Colonic mucosa (tissue), 4 donors: ENCODE measurements around the gene ABCA2. TPM values are rescaled to one million over a fixed set of nuclear protein-coding genes. Genes with fewer than 3 reads are reported as not detected.

Experiments used
- DNase-seq: peaks from one replicate; pipeline ENCODE4 v3.0.0-alpha.2; 2020
- H3K27ac ChIP-seq: fragments of 200-600 bp; one replicate; pipeline ENCODE4 v1.8.0; 2021
- H3K27me3 ChIP-seq: fragments of 200-600 bp; one replicate; pipeline ENCODE4 v1.8.0; 2021
- H3K36me3 ChIP-seq: fragments of 200-600 bp; one replicate; pipeline ENCODE4 v1.8.0; 2021
- H3K4me1 ChIP-seq: fragments of 200-600 bp; one replicate; pipeline ENCODE4 v1.8.0; 2021; ENCODE audit warnings: mild to moderate bottlenecking
- H3K4me3 ChIP-seq: fragments of 200-600 bp; one replicate; pipeline ENCODE4 v1.8.0; 2021
- H3K9ac ChIP-seq, 2 donors: one replicate each; pipeline ENCODE4 v1.7.0; 2013; ENCODE audit warnings: control low read depth in 2 of 2, low read depth in 2 of 2, low read length in 2 of 2
- H3K9me3 ChIP-seq: fragments of 200-600 bp; one replicate; pipeline ENCODE4 v1.8.0; 2021
- intact Hi-C: fragments of 100-400 bp; cut with DNase I; formaldehyde crosslinking; loops from one replicate; pipeline ENCODE4 v1.14.1; 2022
- total RNA-seq, 2 donors: library from RNA; stranded (reverse); fragmentation: NEBNext Ultra II Directional in 1 of 2; extraction: Animal tissue kit (Norgen Biotek cat#: 25700) in 1 of 2; gene quantifications; one replicate each; pipeline ENCODE4 v1.2.1, GENCODE V29; 2021
- TF ChIP-seq, protein P1 (sequence below): fragments of 200-600 bp; IDR thresholded peaks from one replicate; pipeline ENCODE4 v1.8.0; 2022; ENCODE audit warnings: antibody characterized with exemption, mild to moderate bottlenecking
- donor health status: healthy.
- donor health status: DM: no; HTN: no; CAD: no.
- donor health status: DM: no; HTN: no; CAD: no.

Gene ABCA2
- total RNA-seq, 2 donors from 2014 or later = 22.4 to 47.5 TPM

DNA sequence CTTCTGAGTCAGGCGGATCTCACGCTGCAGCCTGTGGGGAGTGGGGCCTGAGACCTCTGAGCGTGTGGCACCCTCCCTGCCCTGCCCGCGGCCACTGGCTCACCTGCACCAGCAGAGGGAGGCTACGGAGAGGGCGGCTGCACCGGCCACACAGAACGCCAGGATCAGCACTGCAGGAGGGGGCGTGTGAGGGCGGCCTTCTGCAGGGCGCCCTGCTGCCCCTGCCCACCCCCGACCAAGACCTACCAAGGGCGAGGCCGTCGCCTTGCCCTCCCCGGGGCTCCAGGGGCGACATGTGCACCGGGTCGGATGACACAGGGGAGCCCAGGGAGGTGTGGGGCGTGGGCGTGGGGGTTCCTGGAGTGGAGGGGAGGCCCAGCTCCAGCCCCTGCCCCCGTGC is 12.5 kb upstream of the ABCA2 start:
- TF ChIP-seq, protein P1, sequence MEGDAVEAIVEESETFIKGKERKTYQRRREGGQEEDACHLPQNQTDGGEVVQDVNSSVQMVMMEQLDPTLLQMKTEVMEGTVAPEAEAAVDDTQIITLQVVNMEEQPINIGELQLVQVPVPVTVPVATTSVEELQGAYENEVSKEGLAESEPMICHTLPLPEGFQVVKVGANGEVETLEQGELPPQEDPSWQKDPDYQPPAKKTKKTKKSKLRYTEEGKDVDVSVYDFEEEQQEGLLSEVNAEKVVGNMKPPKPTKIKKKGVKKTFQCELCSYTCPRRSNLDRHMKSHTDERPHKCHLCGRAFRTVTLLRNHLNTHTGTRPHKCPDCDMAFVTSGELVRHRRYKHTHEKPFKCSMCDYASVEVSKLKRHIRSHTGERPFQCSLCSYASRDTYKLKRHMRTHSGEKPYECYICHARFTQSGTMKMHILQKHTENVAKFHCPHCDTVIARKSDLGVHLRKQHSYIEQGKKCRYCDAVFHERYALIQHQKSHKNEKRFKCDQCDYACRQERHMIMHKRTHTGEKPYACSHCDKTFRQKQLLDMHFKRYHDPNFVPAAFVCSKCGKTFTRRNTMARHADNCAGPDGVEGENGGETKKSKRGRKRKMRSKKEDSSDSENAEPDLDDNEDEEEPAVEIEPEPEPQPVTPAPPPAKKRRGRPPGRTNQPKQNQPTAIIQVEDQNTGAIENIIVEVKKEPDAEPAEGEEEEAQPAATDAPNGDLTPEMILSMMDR = no peak
- peaks cover 13% of the 10 kb centered on the region for H3K4me1 ChIP-seq
- no peaks in the 10 kb centered on the region for H3K36me3 ChIP-seq
- H3K27ac ChIP-seq = no peak overlapping the region
- no peaks in the 10 kb centered on the region for H3K9me3 ChIP-seq
- H3K9ac ChIP-seq = no peak overlapping the region
- H3K4me3 ChIP-seq = no peak overlapping the region
- no peaks in the 10 kb centered on the region for H3K27me3 ChIP-seq
- no peak for DNase-seq
- intact Hi-C loops = no loop called here

GRCh38 chr9:137039611-137040366 is 11.8 kb upstream of the ABCA2 start:
- intact Hi-C loops = loop anchor here (5.0 kb wide), 1 partner anchor 252 kb away; no protein-coding TSS in a partner anchor
- no peak for DNase-seq
- no peak overlapping the region for H3K27ac ChIP-seq
- H3K27me3 ChIP-seq = no peaks in the 10 kb centered on the region
- peaks cover 16% of the 10 kb centered on the region for H3K4me1 ChIP-seq
- TF ChIP-seq, protein P1 = no peak
- no peaks in the 10 kb centered on the region for H3K9me3 ChIP-seq
- H3K9ac ChIP-seq = no peak overlapping the region
- no peaks in the 10 kb centered on the region for H3K36me3 ChIP-seq
- no peak overlapping the region for H3K4me3 ChIP-seq

- H3K27ac ChIP-seq = no peak overlapping the region
- H3K4me1 ChIP-seq = peaks cover 16% of the 10 kb centered on the region
- intact Hi-C loops = loop anchor here (5.0 kb wide), 1 partner anchor 252 kb away; no protein-coding TSS in a partner anchor
- no peaks in the 10 kb centered on the region for H3K9me3 ChIP-seq
- TF ChIP-seq, protein P1 = no peak
- H3K36me3 ChIP-seq = no peaks in the 10 kb centered on the region
- no peak overlapping the region for H3K4me3 ChIP-seq
- DNase-seq = no peak
- H3K27me3 ChIP-seq = no peaks in the 10 kb centered on the region
- H3K9ac ChIP-seq = no peak overlapping the region
Measured at GRCh38 chr9:137038916-137039315, 10.9 kb upstream of the ABCA2 start.

DNA sequence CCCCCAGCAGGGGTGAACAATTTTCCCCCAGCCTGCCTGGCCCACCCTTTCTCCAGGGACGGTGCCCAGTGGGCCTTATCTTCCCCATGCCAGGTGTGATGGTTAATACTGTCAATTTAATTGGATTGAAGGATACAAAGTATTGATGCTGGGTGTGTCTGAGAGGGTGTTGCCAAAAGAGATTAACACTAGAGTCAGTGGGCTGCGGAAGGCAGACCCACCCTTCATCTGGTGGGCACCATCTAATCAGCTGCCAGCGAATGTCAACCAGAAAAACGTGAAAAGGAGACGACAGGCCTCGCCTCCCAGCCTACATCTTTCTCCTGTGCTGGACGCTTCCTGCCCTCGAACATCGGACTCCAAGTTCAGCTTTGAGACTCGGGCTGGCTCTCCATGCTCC is 9.4 kb upstream of the ABCA2 start:
- DNase-seq = no peak
- H3K9me3 ChIP-seq = no peaks in the 10 kb centered on the region
- H3K9ac ChIP-seq = no peak overlapping the region

DNA sequence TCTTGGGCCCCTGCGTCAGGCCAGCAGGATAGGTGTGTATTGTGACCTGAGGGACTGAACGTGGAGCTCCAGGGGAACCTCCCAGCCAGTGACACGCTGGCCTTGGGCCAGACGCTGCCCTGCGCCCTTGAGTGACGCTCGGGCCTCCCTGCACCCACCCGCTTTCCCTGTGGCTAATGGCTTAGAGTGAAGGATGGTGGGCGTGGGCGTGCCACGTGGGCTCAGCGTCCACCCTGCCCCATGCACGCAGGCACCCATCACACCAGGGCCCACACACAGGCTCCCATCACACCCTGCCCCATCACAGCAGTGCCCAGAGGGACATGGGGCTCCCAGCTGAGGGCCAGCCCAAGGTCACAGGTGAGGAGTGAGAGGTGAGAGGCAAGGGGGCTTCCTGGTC is 9.0 kb upstream of the ABCA2 start:
- H3K36me3 ChIP-seq = no peaks in the 10 kb centered on the region
- intact Hi-C loops = loop anchor here (5.0 kb wide), 1 partner anchor 250 kb away; no protein-coding TSS in a partner anchor
- no peak overlapping the region for H3K4me3 ChIP-seq
- H3K9ac ChIP-seq = no peak overlapping the region
- H3K27me3 ChIP-seq = no peaks in the 10 kb centered on the region
- no peaks in the 10 kb centered on the region for H3K9me3 ChIP-seq
- peaks cover 14% of the 10 kb centered on the region for H3K4me1 ChIP-seq
- H3K27ac ChIP-seq = no peak overlapping the region
- DNase-seq = no peak
- TF ChIP-seq, protein P1 = no peak

More for the DNA sequence above, 9.4 kb upstream of the ABCA2 start:
- H3K27ac ChIP-seq = no peak overlapping the region
- H3K4me3 ChIP-seq = no peak overlapping the region
- no peaks in the 10 kb centered on the region for H3K27me3 ChIP-seq
- TF ChIP-seq, protein P1 = no peak
- H3K4me1 ChIP-seq = peaks cover 14% of the 10 kb centered on the region
- intact Hi-C loops = loop anchor here (5.0 kb wide), 1 partner anchor 250 kb away; no protein-coding TSS in a partner anchor
- H3K36me3 ChIP-seq = no peaks in the 10 kb centered on the region
